GM18868 (cell line): ENCODE results near the gene KDM2A.
"Not testable (repeated sequence)": the region's sequence is repeated elsewhere in the genome, so short reads cannot be mapped to it uniquely, and the experiment has no call there.

ENCODE experiments used
- ATAC-seq: cut with Tn5 transposase; IDR thresholded peaks from one replicate; pipeline ENCODE4 v1.9.1; 2021; ENCODE audit warnings: mild to moderate bottlenecking, moderate library complexity; ENCODE audit not compliant: unreplicated experiment

KDM2A gene

GRCh38 chr11:67233584-67234190 is 114.6 kb downstream of the KDM2A start:
- ATAC-seq = no peak

- not testable (repeated sequence) for ATAC-seq
Observed at GRCh38 chr11:67234571-67234970, 115.5 kb downstream of the KDM2A start.

DNA sequence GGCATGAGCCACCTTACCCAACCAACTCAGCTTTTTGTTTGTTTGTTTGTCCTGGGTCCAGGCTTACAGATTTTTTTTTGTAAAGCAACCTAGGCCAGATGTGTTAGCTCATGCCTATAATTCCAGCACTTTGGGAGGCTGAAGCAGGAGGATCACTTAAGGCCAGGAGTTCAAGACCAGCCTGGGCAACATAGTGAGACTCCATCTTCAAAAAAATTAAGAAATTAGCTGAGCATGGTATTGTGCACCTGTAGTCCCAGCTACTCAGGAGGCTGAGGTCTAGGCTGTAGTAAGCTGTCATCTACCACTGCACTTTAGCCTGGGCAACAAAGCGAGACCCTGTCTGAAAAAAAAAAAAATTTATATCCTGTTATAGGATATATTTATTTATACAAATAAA is 118.5 kb downstream of the KDM2A start:
- ATAC-seq = no peak

- no peak for ATAC-seq
Observed at GRCh38 chr11:67238894-67239782, 120.1 kb downstream of the KDM2A start.

DNA sequence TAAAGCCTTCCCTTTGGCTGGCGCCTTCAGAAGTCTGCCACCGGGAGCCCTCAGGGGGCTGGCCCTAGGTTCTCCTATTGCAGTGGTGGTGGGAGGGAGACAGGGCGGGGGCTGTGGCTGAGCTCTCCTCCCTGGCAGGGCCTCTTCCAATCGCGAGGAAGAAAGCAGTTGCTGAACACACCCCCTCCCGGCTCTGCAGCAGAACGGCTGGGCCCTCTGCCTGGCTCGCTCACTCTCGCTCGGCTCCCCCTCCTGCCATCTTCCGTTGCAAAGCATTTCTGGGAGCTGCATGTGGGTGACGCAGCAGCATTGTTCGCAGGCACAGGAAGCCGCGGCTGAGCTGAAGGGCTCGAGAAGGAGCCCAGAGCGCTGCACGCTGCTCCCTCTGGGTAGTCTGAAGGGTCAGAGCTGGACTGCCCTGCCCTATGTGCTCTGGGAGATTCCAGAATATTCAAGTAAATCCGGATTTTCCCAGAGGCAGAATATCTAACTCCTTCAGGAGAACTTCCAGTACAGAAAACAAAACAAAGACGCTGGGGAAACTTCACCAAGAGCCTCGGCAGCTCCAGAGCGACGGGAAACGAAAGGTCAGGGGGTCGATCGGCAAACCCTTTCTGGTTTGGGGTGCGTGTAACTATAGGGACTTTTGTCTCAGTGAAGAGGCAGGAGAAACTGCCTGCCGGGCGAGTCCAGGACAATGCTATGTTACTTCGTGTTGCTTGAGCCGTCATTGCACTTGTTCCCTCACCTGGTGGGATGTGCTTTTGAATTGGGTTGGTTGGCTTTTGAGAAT is 120.9 kb downstream of the KDM2A start:
- ATAC-seq = peak; percentile 90

DNA sequence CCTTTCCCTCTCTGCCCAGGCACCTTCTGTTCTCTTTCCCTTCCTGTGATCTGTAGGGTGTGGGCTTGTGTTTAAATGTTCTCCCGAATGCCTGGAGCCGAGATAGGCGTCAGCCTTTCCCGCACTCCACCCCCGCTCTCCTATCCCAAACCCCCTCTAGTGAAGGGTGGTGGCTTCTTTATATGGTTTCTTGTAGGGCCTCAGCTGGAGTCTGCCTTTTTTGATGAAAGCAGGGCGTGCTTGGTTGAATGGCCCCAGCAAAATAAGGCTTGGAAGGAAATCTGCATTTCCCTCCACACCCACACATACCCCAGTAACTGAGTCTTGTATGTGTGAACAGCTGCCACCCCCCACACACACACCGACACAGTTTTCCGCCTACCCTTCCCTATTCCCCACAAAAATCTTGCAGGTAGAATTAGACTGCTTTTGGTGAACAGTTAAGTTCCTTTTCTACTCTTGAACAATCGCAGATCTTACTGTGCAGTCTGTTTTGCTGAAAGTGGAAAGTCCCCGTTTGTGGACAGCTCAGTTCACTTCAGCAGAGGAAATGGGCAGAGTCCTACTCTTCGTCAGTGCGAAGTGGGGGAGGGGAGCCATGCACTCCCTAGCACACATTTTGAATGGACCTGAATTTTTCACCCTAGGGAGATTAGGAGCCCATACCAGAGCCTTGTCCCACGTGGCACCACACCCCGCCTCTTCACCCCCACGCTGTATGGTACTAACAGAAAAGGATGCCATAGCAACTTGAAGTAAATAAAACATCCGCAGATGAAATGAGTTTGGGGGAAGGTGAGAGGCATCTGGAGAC is 121.7 kb downstream of the KDM2A start:
- peak; percentile 37 for ATAC-seq

GRCh38 chr11:67242548-67242947 is 123.5 kb downstream of the KDM2A start:
- no peak for ATAC-seq

DNA sequence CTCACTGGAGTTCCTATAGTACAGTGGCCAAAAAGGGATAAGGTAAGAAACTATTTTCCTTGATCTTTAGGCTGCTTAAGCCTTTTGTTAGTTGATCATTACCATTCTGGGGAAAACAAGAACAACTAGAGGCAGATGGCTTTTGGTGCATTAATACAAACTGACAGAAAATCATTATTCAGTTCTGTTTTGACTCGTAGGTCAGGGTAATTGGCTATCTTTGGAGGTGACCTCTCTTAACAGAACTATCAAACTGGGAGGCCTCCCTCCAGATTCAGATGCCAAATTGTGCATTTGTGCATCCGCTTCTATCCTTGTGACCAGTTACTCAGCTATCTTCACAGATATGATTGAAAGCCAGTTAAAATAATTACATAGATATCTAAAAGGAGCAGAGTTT is 124.0 kb downstream of the KDM2A start:
- no peak for ATAC-seq

GRCh38 chr11:67245046-67245445 is 126.0 kb downstream of the KDM2A start:
- no peak for ATAC-seq

DNA sequence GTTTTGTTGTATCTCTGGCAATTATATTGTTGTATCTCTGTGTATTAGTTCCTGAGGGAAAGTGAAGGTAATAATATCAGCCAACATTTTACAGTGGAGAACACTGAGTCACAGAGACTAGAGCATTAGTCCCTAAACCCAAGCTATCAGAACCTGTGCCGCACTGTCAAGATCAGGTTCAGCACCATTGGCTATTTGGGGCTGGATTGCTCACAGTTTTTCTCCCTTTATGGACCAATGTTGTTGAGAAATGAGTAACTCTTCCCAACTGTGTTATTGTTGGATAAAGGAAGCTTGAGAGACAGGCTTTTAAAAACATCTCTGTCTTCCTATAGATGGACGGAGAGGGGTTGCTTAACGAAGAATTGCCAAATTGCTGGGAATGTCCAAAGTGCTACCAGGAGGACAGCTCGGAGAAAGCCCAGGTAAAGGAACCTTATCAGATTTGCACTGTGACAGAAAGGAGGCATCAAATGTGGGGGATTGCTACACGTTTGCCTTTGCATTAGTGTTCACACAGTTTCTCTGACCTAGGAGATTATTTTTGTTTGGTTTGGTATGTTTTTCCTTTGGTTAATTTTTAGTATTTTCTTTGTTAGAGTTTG is 129.0 kb downstream of the KDM2A start:
- ATAC-seq = no peak

- ATAC-seq = no peak
Observed at GRCh38 chr11:67248653-67249052, 129.6 kb downstream of the KDM2A start.

- no peak for ATAC-seq
Observed at GRCh38 chr11:67250059-67251043, 131.3 kb downstream of the KDM2A start.

GRCh38 chr11:67251841-67252240 is 132.8 kb downstream of the KDM2A start:
- ATAC-seq = no peak

GRCh38 chr11:67252831-67253239 is 133.8 kb downstream of the KDM2A start:
- ATAC-seq = no peak

- no peak for ATAC-seq
Observed at GRCh38 chr11:67253872-67254624, 135.0 kb downstream of the KDM2A start.

GRCh38 chr11:67254798-67255197 is 135.7 kb downstream of the KDM2A start:
- no peak for ATAC-seq

- ATAC-seq = no peak
Observed at GRCh38 chr11:67255353-67255752, 136.3 kb downstream of the KDM2A start.

DNA sequence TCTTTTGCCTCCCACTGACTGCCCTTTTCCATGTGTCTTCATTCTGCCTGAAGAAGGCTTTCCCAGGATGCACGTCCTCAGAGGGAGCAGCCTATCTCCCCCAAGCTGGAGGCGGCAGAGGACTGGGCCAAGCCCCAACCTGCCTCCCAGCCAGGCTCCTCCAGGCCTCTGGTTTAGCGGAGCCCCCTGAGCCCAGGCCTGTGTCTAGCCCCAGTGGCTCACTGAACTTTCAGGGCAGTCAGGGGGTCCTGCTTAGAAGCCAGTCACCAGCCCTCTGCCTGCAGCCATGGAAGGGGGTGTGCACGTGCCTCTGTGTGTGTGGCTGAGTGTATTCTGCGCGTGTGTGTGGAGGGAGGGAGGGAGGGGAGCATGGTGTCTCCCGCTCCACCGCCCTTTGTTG is 136.8 kb downstream of the KDM2A start:
- ATAC-seq = no peak
